Uterus (tissue), 4 donors: ENCODE data around the gene NOTCH1. TPM values are rescaled to one million over a fixed set of nuclear protein-coding genes. Genes with fewer than 3 reads are reported as not detected.

ENCODE experiments used
- DNase-seq, 2 donors: peaks; one replicate each; pipeline ENCODE4 v3.0.0-alpha.2; 2019 to 2020
- H3K27ac ChIP-seq, 2 donors: fragments of 200-600 bp; sonication (generic); 1 replicate in 1 of 2; 2 replicates in 1 of 2; pipeline ENCODE4 v1.5.1; 2016 to 2018
- H3K27me3 ChIP-seq, 2 donors: fragments of 200-600 bp; sonication (generic); one replicate each; pipeline ENCODE4 v1.5.1; 2018 to 2019; ENCODE audit warnings: control low read depth in 1 of 2
- H3K36me3 ChIP-seq, 2 donors: fragments of 200-600 bp; sonication (generic); one replicate each; pipeline ENCODE4 v1.5.1; 2019; ENCODE audit warnings: control low read depth in 1 of 2
- H3K4me1 ChIP-seq, 2 donors: fragments of 200-600 bp; sonication (generic); one replicate each; pipeline ENCODE4 v1.5.1; 2018 to 2019; ENCODE audit warnings: control low read depth in 1 of 2
- H3K4me3 ChIP-seq, 2 donors: fragments of 200-600 bp; sonication (generic); 1 replicate in 1 of 2; 2 replicates in 1 of 2; pipeline ENCODE4 v1.5.1; 2018 to 2019; ENCODE audit warnings: mild to moderate bottlenecking in 1 of 2
- H3K9me3 ChIP-seq, 2 donors: fragments of 200-600 bp; sonication (generic); one replicate each; pipeline ENCODE4 v1.5.1; 2019; ENCODE audit warnings: control low read depth in 1 of 2
- CTCF ChIP-seq, 4 experiments: fragments of 200-600 bp in 2 of 4; fragments of 450-650 bp in 2 of 4; sonication (generic) in 2 of 4; IDR thresholded peaks; one replicate each; pipeline ENCODE4 v1.5.1; 2016 to 2019; ENCODE audit warnings: antibody characterized with exemption in 4 of 4, mild to moderate bottlenecking in 2 of 4, moderate library complexity in 1 of 4
- POLR2A ChIP-seq, 2 donors: fragments of 450-650 bp; IDR thresholded peaks; one replicate each; pipeline ENCODE4 v1.6.1; 2016; ENCODE audit warnings: antibody characterized with exemption in 2 of 2, mild to moderate bottlenecking in 1 of 2, moderate library complexity in 1 of 2
- intact Hi-C: fragments of 100-400 bp; cut with DNase I; formaldehyde crosslinking; loops from one replicate; pipeline ENCODE4 v1.15.1; 2023; ENCODE audit warnings: low total_unique reads
- total RNA-seq, 4 donors: library from RNA; depleted of rRNA in 3 of 4; stranded (reverse); fragments of >200 nt in 3 of 4; gene quantifications; one replicate each; pipeline versions ENCODE4 v1.1.0 to v1.2.4, GENCODE V29; 2014 to 2023
- donor health status: DM: yes; HTN: yes; CAD: no.

The NOTCH1 gene
- total RNA-seq, 4 donors from 2014 or later = 19.7 to 109 (median 35.6) TPM

- intact Hi-C loops = no loop called here
- Histone ChIP-seq H3K27ac (no peak overlapping the region), H3K9me3 (no peaks in the 10 kb centered on the region), H3K36me3 (no peaks in the 10 kb centered on the region), H3K27me3 (no peaks in the 10 kb centered on the region), H3K4me3 (no peak overlapping the region), H3K4me1 (peaks cover 0 to 7% of the 10 kb centered on the region in 2 donors)
- TF ChIP-seq CTCF (IDR thresholded peaks at IDR 0.05) (no peak), POLR2A (IDR thresholded peaks at IDR 0.05) (no peak)
- no peak for DNase-seq
Measured at GRCh38 chr9:136537411-136537810, 8.4 kb downstream of the NOTCH1 start.

- no peak overlapping the region for H3K4me3 ChIP-seq
- no peaks in the 10 kb centered on the region for H3K9me3 ChIP-seq
- peaks cover 0 to 13% of the 10 kb centered on the region in 2 donors for H3K4me1 ChIP-seq
- H3K36me3 ChIP-seq = no peaks in the 10 kb centered on the region
- intact Hi-C loops = no loop called here
- H3K27me3 ChIP-seq = no peaks in the 10 kb centered on the region
- H3K27ac ChIP-seq = no peak overlapping the region
- DNase-seq = no peak
- TF ChIP-seq CTCF (IDR thresholded peaks at IDR 0.05) (no peak), POLR2A (IDR thresholded peaks at IDR 0.05) (no peak)
Measured at GRCh38 chr9:136536721-136537241, 9.1 kb downstream of the NOTCH1 start.

DNA sequence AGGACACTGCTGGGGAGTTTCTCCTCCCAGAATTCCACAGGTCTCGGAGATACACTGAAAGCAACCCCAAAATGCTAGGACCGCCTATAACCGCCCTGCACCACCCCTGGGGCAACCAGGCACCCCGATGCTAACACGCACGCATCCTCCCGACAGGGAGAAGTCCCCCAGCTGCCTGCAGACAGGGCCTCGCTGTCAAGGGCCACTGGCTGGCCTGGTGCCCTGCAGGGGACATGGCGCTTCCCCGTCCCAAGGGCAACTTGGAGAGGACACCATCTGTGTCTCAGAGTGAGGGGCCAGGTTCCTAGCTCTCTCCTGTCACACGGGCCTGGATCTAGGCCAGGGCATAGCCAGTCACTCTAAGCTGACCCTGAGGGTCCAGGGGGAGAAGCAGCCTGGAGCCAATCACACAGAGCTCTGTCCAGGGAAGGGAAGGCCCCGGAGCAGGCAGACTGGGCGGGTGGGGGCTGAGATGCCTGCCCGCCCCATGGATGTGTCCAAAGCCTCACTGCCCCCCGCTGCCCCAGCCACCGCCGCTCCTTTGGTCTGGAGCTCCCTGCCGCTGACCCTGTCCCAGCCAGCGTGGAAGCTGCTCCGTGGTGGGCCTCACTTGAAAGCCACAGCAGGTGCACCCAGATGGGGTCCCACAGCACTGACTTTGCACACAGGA, 9.7 kb downstream of the NOTCH1 start:
- Histone ChIP-seq H3K4me3 (no peak overlapping the region), H3K27me3 (no peaks in the 10 kb centered on the region), H3K9me3 (no peaks in the 10 kb centered on the region), H3K36me3 (no peaks in the 10 kb centered on the region), H3K4me1 (peaks cover 0 to 17% of the 10 kb centered on the region in 2 donors), H3K27ac (no peak overlapping the region)
- intact Hi-C loops = no loop called here
- TF ChIP-seq POLR2A (IDR thresholded peaks at IDR 0.05) (no peak), CTCF (IDR thresholded peaks at IDR 0.05) (no peak)
- no peak for DNase-seq

DNA sequence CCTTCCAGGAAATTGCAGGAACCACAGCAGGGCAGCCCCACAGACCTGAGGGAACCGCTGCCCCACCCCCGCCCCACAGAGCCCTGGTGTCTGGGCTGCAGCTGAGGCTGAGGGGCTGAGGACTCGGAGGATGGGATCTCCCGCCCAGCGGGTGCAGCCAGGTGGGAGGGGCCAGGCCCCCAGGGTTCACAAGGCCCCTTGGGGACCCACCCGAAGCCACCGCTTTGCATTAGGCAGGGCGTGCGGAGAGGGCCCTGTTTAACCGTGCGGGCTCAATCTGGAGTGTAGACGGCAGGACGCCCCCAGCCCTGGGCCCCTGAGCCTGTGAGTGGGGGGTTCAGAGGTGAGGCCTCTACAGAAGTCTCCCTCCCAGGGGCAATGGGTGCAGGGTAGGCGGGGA, 10.8 kb downstream of the NOTCH1 start:
- Histone ChIP-seq H3K36me3 (no peaks in the 10 kb centered on the region), H3K27ac (no peak overlapping the region), H3K4me1 (peaks cover 0 to 21% of the 10 kb centered on the region in 2 donors), H3K27me3 (no peaks in the 10 kb centered on the region), H3K4me3 (no peak overlapping the region), H3K9me3 (no peaks in the 10 kb centered on the region)
- intact Hi-C loops = no loop called here
- no peak for DNase-seq
- TF ChIP-seq POLR2A (IDR thresholded peaks at IDR 0.05) = no peak
- no peak for TF ChIP-seq CTCF (IDR thresholded peaks at IDR 0.05)

DNA sequence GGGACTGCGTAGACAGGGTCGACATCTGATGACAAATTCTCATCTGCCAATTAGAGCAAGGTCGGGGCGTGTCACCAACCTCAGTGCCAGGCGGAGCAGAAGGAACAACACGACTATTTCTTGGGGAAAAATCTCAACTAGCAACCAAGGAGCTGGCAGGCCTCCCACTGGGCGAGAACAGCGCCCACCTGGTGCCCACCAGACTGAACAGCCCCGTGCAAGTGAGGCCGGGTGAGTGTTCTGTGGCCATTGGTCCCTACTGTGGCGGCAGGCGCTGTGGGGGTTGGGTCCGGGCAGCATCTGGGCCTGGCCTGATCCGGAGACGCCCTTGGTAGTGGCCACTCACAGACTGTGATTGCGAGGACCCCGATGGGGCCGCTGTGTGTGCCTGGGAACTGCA, 11.5 kb downstream of the NOTCH1 start:
- no peaks in the 10 kb centered on the region for H3K36me3 ChIP-seq
- no peak for TF ChIP-seq POLR2A (IDR thresholded peaks at IDR 0.05)
- TF ChIP-seq CTCF (IDR thresholded peaks at IDR 0.05) = no peak
- no peak for DNase-seq
- no peaks in the 10 kb centered on the region for H3K27me3 ChIP-seq
- H3K27ac ChIP-seq = no peak overlapping the region
- H3K9me3 ChIP-seq = no peaks in the 10 kb centered on the region
- peaks cover 0 to 24% of the 10 kb centered on the region in 2 donors for H3K4me1 ChIP-seq
- intact Hi-C loops = no loop called here
- no peak overlapping the region for H3K4me3 ChIP-seq
